GM10847 (cell line): ENCODE results near the gene OR2A12.

Experiments used
- POLR2A ChIP-seq: IDR thresholded peaks from 2 replicates; pipeline ENCODE4 v1.6.1; 2011; ENCODE audit not compliant: insufficient read length; ENCODE audit errors: extremely low read depth

The OR2A12 gene

DNA sequence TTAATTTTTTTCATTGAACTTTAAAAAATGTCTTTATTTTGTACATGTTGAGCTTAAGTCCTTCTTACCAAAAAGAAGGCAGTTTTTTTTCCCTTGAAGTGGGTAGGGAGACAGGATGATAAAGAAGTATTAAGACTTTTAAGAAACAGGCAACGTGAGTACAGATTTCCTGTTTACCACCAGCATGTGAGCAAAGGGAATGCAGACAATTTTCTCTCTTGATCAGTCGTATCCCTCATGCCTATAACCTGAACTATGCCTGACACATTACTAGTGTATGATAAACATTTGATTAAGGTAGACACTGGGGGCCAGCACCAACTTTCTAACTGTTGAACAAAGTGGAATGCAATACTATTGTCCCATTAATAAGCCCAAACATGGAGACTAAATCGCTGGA is 14.5 kb downstream of the OR2A12 start:
- no peak for TF ChIP-seq POLR2A

DNA sequence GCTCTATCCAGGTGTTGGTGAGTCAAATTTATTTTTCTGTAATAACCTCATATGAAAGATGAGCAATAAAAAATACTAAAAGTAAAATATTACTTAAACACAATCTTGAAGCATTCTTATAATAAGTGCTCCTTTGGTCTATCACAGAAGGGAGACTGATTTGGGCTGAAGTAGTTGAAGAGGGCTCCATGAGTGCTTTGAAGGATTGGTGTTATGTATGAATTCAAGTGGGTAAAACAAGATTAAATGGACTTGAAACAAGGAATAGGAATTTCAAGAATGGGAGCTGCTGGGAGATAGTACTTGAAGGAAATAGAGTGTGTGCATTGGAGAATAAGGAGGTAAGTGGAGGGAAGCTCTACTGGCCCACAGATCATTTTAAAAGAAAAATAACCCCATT is 16.0 kb downstream of the OR2A12 start:
- no peak for TF ChIP-seq POLR2A

DNA sequence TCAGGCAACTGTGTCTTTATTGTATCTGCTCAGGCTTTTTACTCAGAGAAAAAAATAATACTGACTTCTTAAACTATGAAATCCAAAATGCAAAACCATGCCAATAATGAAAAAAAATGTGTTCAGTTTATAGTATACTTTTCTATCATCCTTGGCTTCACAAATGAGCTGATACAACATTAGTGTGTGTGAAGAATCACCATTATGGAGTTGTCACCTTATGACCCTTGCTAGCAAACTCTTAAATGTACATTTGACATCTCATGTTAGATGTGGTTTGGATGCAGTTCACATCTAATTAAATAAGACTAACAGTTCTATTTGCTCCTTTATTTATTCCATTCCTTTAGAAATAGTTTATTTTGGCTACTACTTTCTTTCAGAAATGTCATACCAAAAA is 19.1 kb downstream of the OR2A12 start:
- TF ChIP-seq POLR2A: no peak

- TF ChIP-seq POLR2A: no peak
Observed at GRCh38 chr7:144109283-144109682, 23.2 kb downstream of the OR2A12 start, which contains the start of gene OR2A2. Gene OR2A2 (plus strand): TSS chr7:144109583. CDS start chr7:144109583, 0 bp downstream.

GRCh38 chr7:144110272-144110671 is 24.2 kb downstream of the OR2A12 start:
- TF ChIP-seq POLR2A: no peak

DNA sequence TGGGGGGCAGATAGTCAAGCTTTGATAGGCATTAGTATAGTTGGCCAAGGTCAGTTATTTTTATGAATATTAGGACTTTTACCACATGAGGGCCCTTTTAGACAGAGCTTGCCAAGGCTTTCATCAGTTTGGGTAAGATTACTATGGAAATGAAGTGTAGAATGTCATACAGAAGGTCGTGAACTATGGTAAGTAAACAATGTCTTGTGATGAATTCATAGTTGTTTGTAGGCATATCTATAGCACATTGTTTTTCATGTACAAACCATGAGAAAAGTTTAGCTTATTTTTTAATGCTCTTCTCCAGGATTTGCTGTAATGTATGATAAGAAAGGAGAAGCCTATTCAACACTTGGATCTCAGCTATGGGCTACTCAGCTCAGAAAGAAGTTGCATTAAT is 27.6 kb downstream of the OR2A12 start:
- TF ChIP-seq POLR2A: no peak

DNA sequence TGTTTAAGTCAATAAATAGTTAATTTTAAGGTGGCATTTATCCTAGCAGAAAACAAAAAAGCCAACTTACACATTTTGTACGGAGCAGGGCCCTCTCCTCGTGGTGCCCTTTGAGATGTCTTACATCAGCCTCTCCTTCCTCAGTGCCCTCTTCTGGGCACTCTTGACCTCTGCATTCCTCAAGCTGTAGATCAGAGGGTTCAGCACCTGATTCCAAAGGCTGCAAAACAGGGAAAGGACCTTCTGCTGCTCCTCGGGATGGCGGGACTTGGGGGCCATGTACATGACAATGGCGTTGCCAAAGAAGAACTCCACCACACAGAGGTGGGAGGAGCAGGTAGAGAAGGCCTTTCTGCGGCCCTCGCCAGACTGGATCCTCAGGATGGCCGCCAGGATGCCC is 32.3 kb downstream of the OR2A12 start:
- no peak for TF ChIP-seq POLR2A

DNA sequence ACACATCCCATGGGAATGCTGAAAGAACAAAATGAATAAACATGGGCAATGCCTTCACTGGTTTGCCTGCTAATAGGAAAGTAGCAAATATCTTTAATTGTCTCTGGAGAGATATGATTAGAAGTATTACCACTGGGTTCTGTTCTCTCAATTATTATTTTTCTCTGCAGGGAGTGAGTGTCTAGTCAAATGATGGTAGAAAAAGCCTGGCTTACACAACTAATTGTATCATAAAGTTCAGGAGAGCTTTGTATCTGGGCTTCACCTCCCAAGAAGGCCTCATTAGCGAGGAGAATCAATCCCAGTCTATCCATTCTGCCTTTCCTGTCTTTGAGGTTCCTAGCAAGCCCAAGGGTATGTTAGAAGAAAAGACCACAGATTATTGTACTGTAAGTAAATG is 36.8 kb downstream of the OR2A12 start, which contains the start of gene OR2A14:
OR2A14 (plus strand) TSS at position 301 of the 400 bp plus-strand sequence. CDS start 5,937 bp downstream, outside the sequence.
- no peak for TF ChIP-seq POLR2A

DNA sequence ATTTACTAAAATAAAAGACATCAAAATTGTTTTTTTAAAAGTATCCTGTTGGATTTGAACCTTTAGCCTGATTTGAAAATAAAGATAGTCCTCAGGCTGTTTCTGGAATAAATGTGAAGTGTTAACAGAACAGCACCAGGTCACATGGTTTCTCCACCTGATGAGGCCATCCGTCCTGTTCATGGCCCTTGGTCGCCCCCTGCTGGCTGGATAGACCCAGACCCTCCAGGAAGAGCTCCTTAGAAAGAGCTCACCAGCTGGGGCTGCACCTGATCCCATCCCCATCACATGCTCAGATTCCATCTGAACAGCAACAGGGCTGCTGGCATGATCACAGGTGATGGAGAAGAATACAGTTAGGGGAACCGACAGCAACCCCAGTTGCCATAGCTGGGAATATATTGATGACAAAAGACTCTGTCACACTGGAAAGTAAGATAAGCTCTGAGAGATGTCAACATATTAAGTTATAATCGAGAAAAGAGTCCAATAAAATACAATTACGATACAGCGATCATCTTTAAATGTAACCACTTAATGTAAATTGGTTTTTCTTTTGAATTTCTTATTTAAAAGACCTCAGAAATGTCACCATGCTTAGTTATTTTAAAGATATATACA is 41.7 kb downstream of the OR2A12 start:
- no peak for TF ChIP-seq POLR2A

DNA sequence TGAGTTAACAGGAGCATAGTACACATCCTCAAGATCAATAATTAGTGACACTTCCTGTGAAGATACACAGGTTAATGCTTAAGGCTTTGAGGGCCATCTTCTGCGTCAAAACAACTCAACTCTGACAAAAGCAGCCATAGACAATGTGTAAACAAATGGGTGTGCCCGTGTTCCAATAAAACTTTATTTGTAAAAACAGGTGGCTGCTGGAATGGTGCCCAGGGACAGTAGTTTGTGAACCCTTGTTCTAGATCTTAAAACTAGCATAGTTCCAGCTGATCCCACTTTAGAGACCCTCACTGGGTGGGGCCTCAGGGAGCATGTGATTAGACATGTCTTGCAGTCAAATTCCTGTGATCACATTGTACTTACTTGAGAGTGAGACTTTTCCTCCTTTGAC is 44.7 kb downstream of the OR2A12 start:
- TF ChIP-seq POLR2A: no peak

- TF ChIP-seq POLR2A: no peak
Observed at GRCh38 chr7:144132262-144132661, 46.2 kb downstream of the OR2A12 start.

- no peak for TF ChIP-seq POLR2A
Observed at GRCh38 chr7:144133307-144133706, 47.2 kb downstream of the OR2A12 start.

DNA sequence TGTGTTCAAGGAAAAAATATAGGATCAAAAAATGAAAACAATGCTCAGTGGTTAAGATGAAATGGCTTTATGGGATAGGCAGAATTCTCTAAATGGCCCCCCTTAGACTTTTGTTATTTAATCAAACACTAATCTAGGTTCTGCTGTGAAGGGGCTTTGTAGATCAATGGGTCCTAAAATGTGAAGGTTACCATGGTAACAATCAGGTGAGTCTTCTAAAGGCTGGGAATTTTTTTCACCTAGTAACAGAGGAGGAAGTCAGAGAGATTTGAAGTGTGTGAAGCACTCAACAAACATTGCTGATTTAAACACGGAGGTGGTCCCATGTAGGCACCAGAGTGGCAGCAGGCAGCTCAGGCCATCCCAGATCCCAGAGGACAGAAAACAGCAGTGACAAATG is 48.0 kb downstream of the OR2A12 start:
- TF ChIP-seq POLR2A: no peak

DNA sequence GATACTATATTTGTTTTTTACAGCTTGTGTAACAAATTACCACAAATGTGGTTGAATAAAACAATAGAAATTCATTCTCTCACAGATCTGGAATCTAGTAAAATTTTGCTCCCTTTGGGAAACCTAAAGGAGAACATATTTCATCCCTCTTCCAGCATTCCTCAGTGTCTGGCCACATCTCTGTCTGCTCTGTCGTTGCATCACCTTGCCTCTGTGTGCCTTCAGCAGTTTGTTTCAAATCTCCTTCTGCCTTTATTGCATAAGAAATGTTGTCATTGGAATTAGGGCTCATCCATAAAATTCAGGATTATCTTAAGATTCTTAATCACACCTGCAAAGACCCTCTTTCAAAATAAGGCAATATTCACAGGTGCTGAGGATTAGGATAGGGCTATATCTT is 51.4 kb downstream of the OR2A12 start:
- no peak for TF ChIP-seq POLR2A

DNA sequence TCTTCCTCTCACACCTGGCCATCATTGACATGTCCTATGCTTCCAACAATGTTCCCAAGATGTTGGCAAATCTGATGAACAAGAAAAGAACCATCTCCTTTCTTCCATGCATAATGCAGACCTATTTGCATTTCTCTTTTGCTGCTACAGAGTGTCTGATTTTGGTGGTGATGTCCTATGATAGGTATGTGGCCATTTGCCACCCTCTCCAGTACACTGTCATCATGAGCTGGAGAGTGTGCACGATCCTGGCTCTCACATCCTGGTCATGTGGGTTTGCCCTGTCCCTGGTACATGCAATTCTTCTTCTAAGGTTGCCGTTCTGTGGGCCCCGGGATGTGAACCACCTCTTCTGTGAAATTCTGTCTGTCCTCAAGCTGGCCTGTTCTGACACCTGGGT is 56.1 kb downstream of the OR2A12 start:
- no peak for TF ChIP-seq POLR2A

- TF ChIP-seq POLR2A: no peak
Observed at GRCh38 chr7:144144426-144144825, 58.3 kb downstream of the OR2A12 start.

DNA sequence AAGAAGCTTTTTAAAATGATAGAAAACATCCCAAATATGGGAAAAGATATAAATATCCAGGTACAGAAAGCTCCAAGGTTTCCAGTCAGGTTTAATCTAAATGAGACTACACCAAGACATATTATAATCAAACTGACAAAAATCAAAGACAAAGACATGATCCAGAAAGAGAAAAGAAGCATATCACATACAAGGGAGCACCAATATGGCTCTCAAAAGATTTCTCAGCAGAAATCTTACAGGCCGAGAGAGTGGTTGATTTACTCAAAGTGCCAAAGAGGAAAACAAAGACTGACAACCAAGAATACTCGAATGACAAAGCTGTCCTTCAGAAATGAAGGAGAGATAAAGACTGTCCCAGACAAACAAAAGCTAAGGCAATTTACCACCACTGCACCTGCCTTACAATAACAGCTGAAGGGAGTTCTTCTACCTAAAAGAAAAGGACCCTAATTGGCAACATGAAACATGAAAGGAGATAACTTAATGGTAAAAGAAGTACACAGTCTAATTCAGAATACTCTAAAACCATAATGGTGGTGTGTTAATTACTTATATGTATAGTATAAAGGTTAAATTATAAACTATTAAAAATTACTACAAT is 62.2 kb downstream of the OR2A12 start:
- TF ChIP-seq POLR2A: no peak
